Measurements from ENCODE around the gene CLN6. TPM values are rescaled to one million over a fixed set of nuclear protein-coding genes. Genes with fewer than 3 reads are reported as not detected.

The CLN6 gene
- total RNA-seq, 1 donor from 2014 or later, result 18.7 TPM

DNA sequence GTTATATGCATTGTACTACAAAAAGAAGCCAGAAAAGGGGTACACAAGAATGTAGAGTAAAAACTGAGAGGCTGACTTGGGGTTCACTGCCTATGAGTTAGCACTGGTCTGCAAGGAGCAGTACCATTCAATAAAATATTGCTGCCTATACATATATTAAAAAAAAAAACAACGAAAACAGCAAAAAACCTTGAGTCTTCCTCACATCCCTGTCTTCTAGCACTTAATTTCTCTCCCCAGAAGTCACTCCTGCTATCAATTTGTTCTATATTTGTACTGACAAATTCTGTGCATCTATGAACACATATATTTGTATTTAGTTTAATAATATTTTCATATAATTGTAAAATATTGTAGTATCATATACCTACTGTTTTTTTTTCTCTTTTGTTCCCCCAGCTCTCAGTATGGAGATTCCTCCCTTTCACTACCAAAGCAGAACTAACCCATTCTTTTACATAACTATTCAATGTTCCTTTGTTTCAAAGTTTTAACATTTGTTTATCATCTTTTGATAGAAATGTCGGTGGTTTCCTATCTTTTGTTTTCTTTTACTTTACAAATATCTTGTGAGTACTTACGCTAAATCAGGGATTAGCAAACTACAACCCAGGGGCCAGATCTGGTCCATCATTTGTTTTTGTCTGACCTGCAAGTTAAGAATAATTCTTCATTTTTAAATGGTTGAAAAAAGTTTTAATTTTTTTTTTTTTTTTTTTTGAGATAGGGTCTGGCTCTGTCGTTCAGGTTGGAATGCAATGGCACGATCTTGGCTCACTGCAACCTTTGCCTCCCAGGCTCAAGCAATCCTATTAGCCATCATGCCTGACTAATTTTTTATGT is 33.2 kb upstream of the CLN6 start:
- DNase-seq (ENCODE audit: extremely low spot score, unreplicated experiment), result no peak
- no peak overlapping the region for H3K27ac Mint-ChIP-seq (ENCODE audit: unreplicated experiment)
- TF ChIP-seq, protein P1, sequence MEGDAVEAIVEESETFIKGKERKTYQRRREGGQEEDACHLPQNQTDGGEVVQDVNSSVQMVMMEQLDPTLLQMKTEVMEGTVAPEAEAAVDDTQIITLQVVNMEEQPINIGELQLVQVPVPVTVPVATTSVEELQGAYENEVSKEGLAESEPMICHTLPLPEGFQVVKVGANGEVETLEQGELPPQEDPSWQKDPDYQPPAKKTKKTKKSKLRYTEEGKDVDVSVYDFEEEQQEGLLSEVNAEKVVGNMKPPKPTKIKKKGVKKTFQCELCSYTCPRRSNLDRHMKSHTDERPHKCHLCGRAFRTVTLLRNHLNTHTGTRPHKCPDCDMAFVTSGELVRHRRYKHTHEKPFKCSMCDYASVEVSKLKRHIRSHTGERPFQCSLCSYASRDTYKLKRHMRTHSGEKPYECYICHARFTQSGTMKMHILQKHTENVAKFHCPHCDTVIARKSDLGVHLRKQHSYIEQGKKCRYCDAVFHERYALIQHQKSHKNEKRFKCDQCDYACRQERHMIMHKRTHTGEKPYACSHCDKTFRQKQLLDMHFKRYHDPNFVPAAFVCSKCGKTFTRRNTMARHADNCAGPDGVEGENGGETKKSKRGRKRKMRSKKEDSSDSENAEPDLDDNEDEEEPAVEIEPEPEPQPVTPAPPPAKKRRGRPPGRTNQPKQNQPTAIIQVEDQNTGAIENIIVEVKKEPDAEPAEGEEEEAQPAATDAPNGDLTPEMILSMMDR (IDR thresholded peaks at IDR 0.05), result no peak
- no peaks in the 10 kb centered on the region for H3K4me1 Mint-ChIP-seq (ENCODE audit: unreplicated experiment)
- H3K9me3 Mint-ChIP-seq (ENCODE audit: unreplicated experiment), result no peaks in the 10 kb centered on the region
- no peak overlapping the region for H3K4me3 Mint-ChIP-seq (ENCODE audit: unreplicated experiment)
- no peaks in the 10 kb centered on the region for H3K36me3 Mint-ChIP-seq (ENCODE audit: unreplicated experiment)
- H3K27me3 Mint-ChIP-seq (ENCODE audit: unreplicated experiment), result peaks cover 13% of the 10 kb centered on the region

DNA sequence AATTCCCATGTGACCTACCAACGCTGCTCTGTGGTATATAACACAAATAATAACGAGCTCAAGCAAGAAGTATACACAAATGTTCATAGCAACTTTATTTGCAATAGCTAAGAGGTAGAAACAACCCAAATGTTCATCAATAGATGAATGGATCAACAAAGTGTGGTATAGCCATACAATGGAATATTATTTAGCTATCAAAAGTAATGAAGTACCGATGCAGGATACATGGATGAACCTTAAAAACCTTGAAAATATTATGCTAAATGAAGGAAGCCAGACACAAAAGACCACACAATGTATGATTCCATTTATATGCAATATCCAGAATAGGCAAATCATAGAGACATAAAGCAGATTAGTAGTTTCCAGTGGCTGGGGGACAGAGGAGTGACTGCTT is 32.5 kb upstream of the CLN6 start:
- TF ChIP-seq, protein P1 (IDR thresholded peaks at IDR 0.05), result no peak
- peaks cover under 1% of the 10 kb centered on the region for H3K4me1 Mint-ChIP-seq (ENCODE audit: unreplicated experiment)
- DNase-seq (ENCODE audit: extremely low spot score, unreplicated experiment), result no peak
- H3K4me3 Mint-ChIP-seq (ENCODE audit: unreplicated experiment), result no peak overlapping the region
- no peak overlapping the region for H3K27ac Mint-ChIP-seq (ENCODE audit: unreplicated experiment)
- no peaks in the 10 kb centered on the region for H3K36me3 Mint-ChIP-seq (ENCODE audit: unreplicated experiment)
- H3K27me3 Mint-ChIP-seq (ENCODE audit: unreplicated experiment), result peaks cover 13% of the 10 kb centered on the region
- no peaks in the 10 kb centered on the region for H3K9me3 Mint-ChIP-seq (ENCODE audit: unreplicated experiment)

DNA sequence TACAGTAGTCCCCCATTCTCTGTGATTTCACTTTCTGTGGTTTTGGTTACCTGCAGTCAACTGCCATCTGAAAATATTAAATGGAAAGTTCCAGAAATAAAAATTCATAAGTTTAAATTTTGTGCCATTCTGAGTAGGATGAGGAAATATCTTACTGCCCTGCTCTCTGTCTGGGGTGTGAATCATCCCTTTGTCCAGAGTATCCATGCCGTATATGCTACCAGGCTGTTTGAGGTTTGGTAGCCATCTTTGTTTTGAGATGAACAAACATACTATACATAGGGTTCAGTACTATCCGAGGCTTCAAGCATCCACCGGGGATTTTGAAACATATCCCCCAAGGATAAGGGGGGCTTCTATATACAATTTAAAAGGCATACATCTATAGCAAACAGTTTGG is 31.7 kb upstream of the CLN6 start:
- Mint-ChIP-seq H3K27me3 (ENCODE audit: unreplicated experiment) (peaks cover 13% of the 10 kb centered on the region), H3K4me3 (ENCODE audit: unreplicated experiment) (no peak overlapping the region), H3K27ac (ENCODE audit: unreplicated experiment) (no peak overlapping the region), H3K4me1 (ENCODE audit: unreplicated experiment) (peaks cover 5% of the 10 kb centered on the region), H3K36me3 (ENCODE audit: unreplicated experiment) (no peaks in the 10 kb centered on the region), H3K9me3 (ENCODE audit: unreplicated experiment) (no peaks in the 10 kb centered on the region)
- no peak for DNase-seq (ENCODE audit: extremely low spot score, unreplicated experiment)
- TF ChIP-seq, protein P1 (IDR thresholded peaks at IDR 0.05), result no peak

DNA sequence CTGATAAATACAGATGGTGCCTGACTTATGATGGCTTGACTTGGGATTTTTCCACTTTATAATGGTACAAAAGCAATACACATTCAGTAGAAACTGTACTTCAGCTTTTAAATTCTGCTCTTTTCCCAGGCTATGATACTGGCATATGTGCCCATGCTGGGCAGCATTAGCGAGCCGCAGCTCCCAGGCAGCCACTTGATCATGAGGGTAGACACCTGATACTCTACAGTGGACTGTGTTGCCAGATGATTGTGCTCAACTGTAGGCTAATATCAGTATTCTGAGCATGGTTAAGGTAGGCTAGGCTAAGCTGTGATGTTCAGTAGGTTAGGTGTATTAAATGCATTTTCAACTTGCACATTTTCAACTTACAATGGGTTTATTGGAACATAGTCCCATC is 30.4 kb upstream of the CLN6 start:
- Mint-ChIP-seq H3K9me3 (ENCODE audit: unreplicated experiment) (no peaks in the 10 kb centered on the region), H3K4me3 (ENCODE audit: unreplicated experiment) (no peak overlapping the region), H3K27ac (ENCODE audit: unreplicated experiment) (no peak overlapping the region), H3K36me3 (ENCODE audit: unreplicated experiment) (no peaks in the 10 kb centered on the region), H3K4me1 (ENCODE audit: unreplicated experiment) (peaks cover 5% of the 10 kb centered on the region), H3K27me3 (ENCODE audit: unreplicated experiment) (peaks cover 10% of the 10 kb centered on the region)
- DNase-seq (ENCODE audit: extremely low spot score, unreplicated experiment), result no peak
- TF ChIP-seq, protein P1 (IDR thresholded peaks at IDR 0.05), result no peak

DNA sequence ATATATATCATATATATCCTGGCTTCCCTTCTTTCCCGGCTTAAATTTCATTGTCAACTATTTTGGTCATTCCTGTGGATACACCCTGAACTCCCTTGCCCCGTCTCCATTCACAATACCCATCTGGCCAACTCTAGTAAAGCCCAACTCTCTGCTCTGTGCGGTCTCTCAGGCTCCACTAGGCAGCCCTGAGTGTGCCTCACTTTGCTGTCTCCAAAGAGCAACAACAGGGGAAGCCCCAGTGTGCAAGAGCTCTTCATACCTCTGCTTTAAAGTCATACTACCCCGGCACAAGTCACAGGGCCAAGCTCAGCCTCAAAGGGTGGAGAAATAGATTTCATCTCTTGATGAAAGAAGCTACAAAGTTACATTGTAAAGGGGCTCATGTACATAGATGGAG is 29.2 kb upstream of the CLN6 start:
- TF ChIP-seq, protein P1 (IDR thresholded peaks at IDR 0.05), result no peak
- Mint-ChIP-seq H3K36me3 (ENCODE audit: unreplicated experiment) (no peaks in the 10 kb centered on the region), H3K9me3 (ENCODE audit: unreplicated experiment) (no peaks in the 10 kb centered on the region), H3K4me1 (ENCODE audit: unreplicated experiment) (peaks cover 5% of the 10 kb centered on the region), H3K27me3 (ENCODE audit: unreplicated experiment) (no peaks in the 10 kb centered on the region), H3K27ac (ENCODE audit: unreplicated experiment) (peak overlapping the region; percentile 1), H3K4me3 (ENCODE audit: unreplicated experiment) (no peak overlapping the region)
- DNase-seq (ENCODE audit: extremely low spot score, unreplicated experiment), result no peak
